Osteoblast (primary cell): ENCODE measurements around the gene UNK. TPM values are rescaled to one million over a fixed set of nuclear protein-coding genes. Genes with fewer than 3 reads are reported as not detected.

ENCODE experiments used
- DNase-seq: peaks from one replicate; pipeline ENCODE4 v3.0.0; 2011; ENCODE audit warnings: low spot score, mixed read lengths; ENCODE audit not compliant: insufficient read length; ENCODE audit errors: missing footprints
- H2AFZ ChIP-seq: 2 replicates; pipeline ENCODE4 v1.6.0; 2011; ENCODE audit warnings: mild to moderate bottlenecking, low read length
- H3K27ac ChIP-seq: 2 replicates; pipeline ENCODE4 v1.5.1; 2011; ENCODE audit warnings: mild to moderate bottlenecking, low read depth, low read length, moderate library complexity
- H3K27me3 ChIP-seq: 2 replicates; pipeline ENCODE4 v1.6.0; 2012; ENCODE audit warnings: mild to moderate bottlenecking, control low read depth, inconsistent platforms, low read length, moderate library complexity; ENCODE audit not compliant: insufficient read depth
- H3K36me3 ChIP-seq: 2 replicates; pipeline ENCODE4 v1.5.1; 2011; ENCODE audit warnings: mild to moderate bottlenecking, low read length, control low read depth, moderate library complexity; ENCODE audit not compliant: insufficient read depth
- H3K4me1 ChIP-seq: 2 replicates; pipeline ENCODE4 v1.5.1; 2011; ENCODE audit warnings: mild to moderate bottlenecking, low read length, control low read depth, moderate library complexity; ENCODE audit not compliant: insufficient read depth
- H3K4me2 ChIP-seq: 2 replicates; pipeline ENCODE4 v1.6.0; 2011; ENCODE audit warnings: mild to moderate bottlenecking, low read length; ENCODE audit not compliant: insufficient read depth
- H3K4me3 ChIP-seq: fragments of 200-600 bp; sonication (generic); 3 replicates; pipeline ENCODE4 v1.5.1; 2012; ENCODE audit warnings: mild to moderate bottlenecking, low read length, inconsistent platforms; ENCODE audit not compliant: insufficient read depth
- H3K79me2 ChIP-seq: 2 replicates; pipeline ENCODE4 v1.6.0; 2012; ENCODE audit warnings: mild to moderate bottlenecking, low read length, control low read depth, inconsistent platforms; ENCODE audit not compliant: insufficient read depth
- H3K9me3 ChIP-seq: 2 replicates; pipeline ENCODE4 v1.5.1; 2011; ENCODE audit warnings: low read depth, low read length, control low read depth
- H4K20me1 ChIP-seq: 2 replicates; pipeline ENCODE4 v1.6.0; 2012; ENCODE audit warnings: mild to moderate bottlenecking, low read length, control low read depth; ENCODE audit not compliant: insufficient read depth
- total RNA-seq: library from RNA; depleted of rRNA; stranded (reverse); fragments of >200 nt; gene quantifications from 2 replicates; pipeline ENCODE4 v1.2.3, GENCODE V29; 2012
- TF ChIP-seq, protein P1 (sequence below): IDR thresholded peaks from 2 replicates; pipeline ENCODE4 v1.5.1; 2011; ENCODE audit warnings: mild to moderate bottlenecking, low read depth, low read length, moderate library complexity; ENCODE audit errors: extremely low read depth

UNK gene
- total RNA-seq, 1 donor, result 18.5 TPM

DNA sequence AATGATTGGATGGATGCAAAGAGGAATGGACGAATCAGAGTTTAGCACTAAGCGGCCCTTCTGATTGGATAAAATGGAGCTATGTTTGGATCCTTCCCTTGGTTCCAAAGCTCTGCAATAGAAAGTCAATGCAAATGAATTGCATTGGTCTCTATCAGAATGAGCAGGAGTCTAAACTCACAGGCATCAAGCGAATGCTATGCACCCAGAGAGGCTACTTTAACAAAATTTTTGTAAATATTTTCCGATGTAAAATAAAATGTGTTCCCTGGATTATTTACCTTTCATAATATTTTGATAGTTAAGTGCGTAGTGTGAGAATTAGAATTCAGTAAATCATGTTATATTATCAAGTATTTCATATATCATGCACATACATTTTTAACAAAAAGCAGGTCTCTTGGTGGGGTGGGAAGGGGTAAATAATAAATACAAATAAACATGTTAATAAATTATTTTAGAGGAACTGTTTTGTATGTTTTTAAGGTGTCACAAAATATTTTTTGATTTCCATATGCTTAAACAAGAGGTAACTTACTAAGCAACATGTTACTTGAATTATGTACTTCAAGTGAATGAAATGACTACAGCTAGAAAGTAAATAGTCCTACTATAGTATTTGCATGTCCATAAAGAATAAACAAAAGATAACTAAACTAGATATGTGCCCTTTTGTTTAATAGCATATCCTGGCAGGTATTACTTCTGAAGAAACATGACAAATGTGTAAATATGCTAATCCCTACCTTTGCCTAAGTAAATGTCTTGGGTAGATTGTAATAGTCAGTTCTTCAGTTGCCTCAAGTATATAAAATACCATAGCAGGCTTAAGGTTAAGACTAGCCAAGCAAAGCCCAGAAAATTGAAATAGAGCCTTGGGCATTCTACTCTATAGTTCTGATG lies 4.4 kb upstream of the UNK start:
- H3K36me3 ChIP-seq, result peaks cover 26% of the 10 kb centered on the region
- H3K9me3 ChIP-seq, result no peaks in the 10 kb centered on the region
- DNase-seq, result no peak
- H3K79me2 ChIP-seq, result peaks cover 18% of the 10 kb centered on the region
- TF ChIP-seq, protein P1, sequence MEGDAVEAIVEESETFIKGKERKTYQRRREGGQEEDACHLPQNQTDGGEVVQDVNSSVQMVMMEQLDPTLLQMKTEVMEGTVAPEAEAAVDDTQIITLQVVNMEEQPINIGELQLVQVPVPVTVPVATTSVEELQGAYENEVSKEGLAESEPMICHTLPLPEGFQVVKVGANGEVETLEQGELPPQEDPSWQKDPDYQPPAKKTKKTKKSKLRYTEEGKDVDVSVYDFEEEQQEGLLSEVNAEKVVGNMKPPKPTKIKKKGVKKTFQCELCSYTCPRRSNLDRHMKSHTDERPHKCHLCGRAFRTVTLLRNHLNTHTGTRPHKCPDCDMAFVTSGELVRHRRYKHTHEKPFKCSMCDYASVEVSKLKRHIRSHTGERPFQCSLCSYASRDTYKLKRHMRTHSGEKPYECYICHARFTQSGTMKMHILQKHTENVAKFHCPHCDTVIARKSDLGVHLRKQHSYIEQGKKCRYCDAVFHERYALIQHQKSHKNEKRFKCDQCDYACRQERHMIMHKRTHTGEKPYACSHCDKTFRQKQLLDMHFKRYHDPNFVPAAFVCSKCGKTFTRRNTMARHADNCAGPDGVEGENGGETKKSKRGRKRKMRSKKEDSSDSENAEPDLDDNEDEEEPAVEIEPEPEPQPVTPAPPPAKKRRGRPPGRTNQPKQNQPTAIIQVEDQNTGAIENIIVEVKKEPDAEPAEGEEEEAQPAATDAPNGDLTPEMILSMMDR, result no peak
- H3K4me2 ChIP-seq, result peak overlapping the region; percentile 63
- H2AFZ ChIP-seq, result no peak overlapping the region
- peaks cover 34% of the 10 kb centered on the region for H3K4me1 ChIP-seq
- peak overlapping the region; percentile 38 for H3K4me3 ChIP-seq
- peaks cover 31% of the 10 kb centered on the region for H4K20me1 ChIP-seq
- H3K27me3 ChIP-seq, result no peaks in the 10 kb centered on the region
- H3K27ac ChIP-seq, result peak overlapping the region; percentile 17

DNA sequence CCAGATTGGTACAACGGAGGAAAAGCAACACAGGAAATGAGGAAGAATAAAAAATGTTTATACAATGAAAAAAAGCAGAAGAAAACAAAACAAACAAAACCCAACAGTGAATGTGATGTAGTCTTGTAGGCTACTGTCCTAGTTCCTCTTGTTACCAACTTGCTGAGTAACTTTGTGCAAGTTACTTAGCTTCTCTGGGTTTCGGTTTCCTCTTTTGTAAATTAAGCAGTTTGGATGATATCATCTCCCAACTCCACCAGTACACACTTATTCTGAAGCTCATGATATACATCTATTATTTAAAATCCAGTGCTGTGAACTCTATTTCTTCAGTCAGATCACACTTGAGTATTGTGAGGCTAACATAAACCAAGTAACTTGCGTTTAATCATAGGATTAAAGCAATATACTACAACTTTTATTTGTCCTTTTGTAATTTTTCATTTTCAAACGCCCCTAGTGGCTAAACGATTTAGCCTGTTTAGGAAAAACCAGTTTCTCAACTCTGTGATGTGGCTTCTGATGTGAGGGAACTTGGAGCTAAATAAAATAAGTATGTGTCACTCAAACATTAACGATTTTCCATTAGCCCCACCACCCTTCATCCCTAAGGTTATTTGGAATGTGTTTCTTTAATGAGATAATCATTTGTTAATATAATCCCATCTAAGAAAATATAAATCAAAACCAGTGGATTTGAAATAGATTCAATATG lies 1.4 kb upstream of the UNK start:
- no peaks in the 10 kb centered on the region for H3K9me3 ChIP-seq
- peak; percentile 75 for DNase-seq
- H3K4me1 ChIP-seq, result peaks cover 34% of the 10 kb centered on the region
- H2AFZ ChIP-seq, result peak overlapping the region; percentile 91
- H3K79me2 ChIP-seq, result peaks cover 37% of the 10 kb centered on the region
- H3K27me3 ChIP-seq, result no peaks in the 10 kb centered on the region
- peaks cover 8% of the 10 kb centered on the region for H4K20me1 ChIP-seq
- TF ChIP-seq, protein P1, result peak; percentile 83
- peak overlapping the region; percentile 94 for H3K4me2 ChIP-seq
- H3K36me3 ChIP-seq, result peaks cover 8% of the 10 kb centered on the region
- peak overlapping the region; percentile 57 for H3K4me3 ChIP-seq
- H3K27ac ChIP-seq, result peak overlapping the region; percentile 100

DNA sequence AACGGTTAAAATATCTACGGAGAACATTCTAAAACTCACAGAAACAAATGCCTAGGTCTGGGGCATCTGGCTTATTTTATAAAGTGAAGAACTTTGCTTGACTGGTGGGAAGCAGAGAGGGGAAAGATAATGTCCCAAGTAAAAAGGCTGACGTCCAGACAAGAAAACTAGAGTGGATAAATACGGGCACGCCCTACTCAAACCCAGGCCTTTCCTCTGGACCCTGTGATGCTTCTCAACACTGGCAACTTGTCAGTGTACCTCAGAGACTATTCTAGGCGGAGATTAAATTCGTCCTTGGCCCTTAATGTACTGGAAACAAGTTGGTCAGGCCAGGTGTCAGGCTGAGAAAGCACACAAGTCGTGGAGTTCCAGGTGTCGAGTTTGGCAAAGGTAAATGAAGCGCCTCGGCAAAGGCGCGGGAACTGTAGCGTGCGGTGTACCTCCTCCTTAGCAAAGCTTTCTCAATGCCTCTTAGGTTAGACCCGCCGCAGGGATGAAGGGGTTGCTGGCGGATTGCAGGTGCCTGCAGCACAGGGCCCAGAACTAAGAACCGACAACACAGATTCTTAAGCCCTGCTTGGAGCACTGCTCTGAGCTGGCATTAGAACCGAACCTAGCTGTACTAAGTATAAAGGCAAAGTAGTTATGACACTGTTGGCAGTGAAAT lies 668 bp upstream of the UNK start:
- H4K20me1 ChIP-seq, result peaks cover under 1% of the 10 kb centered on the region
- H3K27ac ChIP-seq, result peak overlapping the region; percentile 100
- peak; percentile 73 for DNase-seq
- H3K79me2 ChIP-seq, result peaks cover 34% of the 10 kb centered on the region
- H3K9me3 ChIP-seq, result no peaks in the 10 kb centered on the region
- TF ChIP-seq, protein P1, result no peak
- peak overlapping the region; percentile 76 for H3K4me3 ChIP-seq
- H3K36me3 ChIP-seq, result peaks cover under 1% of the 10 kb centered on the region
- peak overlapping the region; percentile 94 for H3K4me2 ChIP-seq
- H2AFZ ChIP-seq, result peak overlapping the region; percentile 81
- no peaks in the 10 kb centered on the region for H3K27me3 ChIP-seq
- peaks cover 34% of the 10 kb centered on the region for H3K4me1 ChIP-seq
